ENCODE results near the gene MACROD2.

Gene MACROD2

GRCh38 chr20:15179381-15179780 lies 1184.1 kb downstream of the MACROD2 start:
- H3K4me3 ChIP-seq (replicated peaks; ENCODE audit: low read depth, low read length) = no peak overlapping the region
- TF ChIP-seq, protein P1, sequence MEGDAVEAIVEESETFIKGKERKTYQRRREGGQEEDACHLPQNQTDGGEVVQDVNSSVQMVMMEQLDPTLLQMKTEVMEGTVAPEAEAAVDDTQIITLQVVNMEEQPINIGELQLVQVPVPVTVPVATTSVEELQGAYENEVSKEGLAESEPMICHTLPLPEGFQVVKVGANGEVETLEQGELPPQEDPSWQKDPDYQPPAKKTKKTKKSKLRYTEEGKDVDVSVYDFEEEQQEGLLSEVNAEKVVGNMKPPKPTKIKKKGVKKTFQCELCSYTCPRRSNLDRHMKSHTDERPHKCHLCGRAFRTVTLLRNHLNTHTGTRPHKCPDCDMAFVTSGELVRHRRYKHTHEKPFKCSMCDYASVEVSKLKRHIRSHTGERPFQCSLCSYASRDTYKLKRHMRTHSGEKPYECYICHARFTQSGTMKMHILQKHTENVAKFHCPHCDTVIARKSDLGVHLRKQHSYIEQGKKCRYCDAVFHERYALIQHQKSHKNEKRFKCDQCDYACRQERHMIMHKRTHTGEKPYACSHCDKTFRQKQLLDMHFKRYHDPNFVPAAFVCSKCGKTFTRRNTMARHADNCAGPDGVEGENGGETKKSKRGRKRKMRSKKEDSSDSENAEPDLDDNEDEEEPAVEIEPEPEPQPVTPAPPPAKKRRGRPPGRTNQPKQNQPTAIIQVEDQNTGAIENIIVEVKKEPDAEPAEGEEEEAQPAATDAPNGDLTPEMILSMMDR (IDR thresholded peaks at IDR 0.05; ENCODE audit: low read depth, low read length, missing control alignments) = no peak
- no peak for DNase-seq (ENCODE audit: extremely low read depth, low read depth)

DNA sequence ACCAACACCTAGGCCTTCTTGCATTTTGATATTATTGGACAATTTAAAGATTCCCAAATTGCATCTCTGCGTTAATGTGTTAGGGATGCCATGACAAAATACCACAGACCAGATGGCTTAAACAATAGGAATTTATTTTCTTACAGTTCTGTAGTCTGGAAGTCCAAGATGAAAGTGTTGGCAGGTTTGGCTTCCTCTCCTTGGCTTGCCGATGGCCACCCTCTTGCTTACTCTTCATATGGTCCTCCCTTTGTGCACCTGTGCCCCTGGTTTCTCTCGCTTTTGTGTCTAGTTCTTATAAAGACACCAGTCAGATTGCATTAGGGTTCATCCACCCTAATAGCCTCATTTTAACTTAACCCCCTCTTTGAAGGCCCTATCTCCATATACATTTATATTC lies 1184.5 kb downstream of the MACROD2 start:
- TF ChIP-seq, protein P1 (IDR thresholded peaks at IDR 0.05; ENCODE audit: low read depth, low read length, missing control alignments) = no peak
- DNase-seq (ENCODE audit: extremely low read depth, low read depth) = no peak
- H3K4me3 ChIP-seq (replicated peaks; ENCODE audit: low read depth, low read length) = no peak overlapping the region

GRCh38 chr20:15185322-15185721 lies 1190.0 kb downstream of the MACROD2 start:
- TF ChIP-seq, protein P1 (IDR thresholded peaks at IDR 0.05; ENCODE audit: low read depth, low read length, missing control alignments) = no peak
- no peak for DNase-seq (ENCODE audit: extremely low read depth, low read depth)
- no peak overlapping the region for H3K4me3 ChIP-seq (replicated peaks; ENCODE audit: low read depth, low read length)

GRCh38 chr20:15185913-15186312 lies 1190.6 kb downstream of the MACROD2 start:
- DNase-seq (ENCODE audit: extremely low read depth, low read depth) = no peak
- no peak overlapping the region for H3K4me3 ChIP-seq (replicated peaks; ENCODE audit: low read depth, low read length)

DNA sequence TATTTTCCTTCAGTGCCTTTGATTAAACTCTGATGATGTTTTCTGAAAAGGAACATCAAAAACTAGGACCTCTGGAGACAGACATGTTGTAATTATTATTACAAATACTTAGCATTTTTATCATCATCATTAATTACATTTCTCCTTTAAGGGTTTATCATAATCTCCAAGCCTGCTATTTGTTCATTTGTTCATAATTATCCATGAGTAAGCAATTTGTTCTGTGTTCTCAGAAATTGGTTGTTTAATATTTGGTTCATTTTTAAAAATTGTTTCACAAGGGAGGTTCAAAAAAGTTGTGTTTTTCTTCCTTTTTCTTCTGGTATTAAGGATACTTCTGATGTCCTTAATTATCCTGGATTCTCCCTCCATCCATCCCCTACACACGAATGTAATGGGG lies 1192.3 kb downstream of the MACROD2 start:
- DNase-seq (ENCODE audit: extremely low read depth, low read depth) = no peak
- TF ChIP-seq, protein P1 (IDR thresholded peaks at IDR 0.05; ENCODE audit: low read depth, low read length, missing control alignments) = no peak
- H3K4me3 ChIP-seq (replicated peaks; ENCODE audit: low read depth, low read length) = no peak overlapping the region

More at GRCh38 chr20:15185913-15186312, 1190.6 kb downstream of the MACROD2 start:
- TF ChIP-seq, protein P1 (IDR thresholded peaks at IDR 0.05; ENCODE audit: low read depth, low read length, missing control alignments) = no peak

- TF ChIP-seq, protein P1 (IDR thresholded peaks at IDR 0.05; ENCODE audit: low read depth, low read length, missing control alignments) = no peak
- no peak overlapping the region for H3K4me3 ChIP-seq (replicated peaks; ENCODE audit: low read depth, low read length)
- DNase-seq (ENCODE audit: extremely low read depth, low read depth) = no peak
Measured at GRCh38 chr20:15188415-15188814, 1193.1 kb downstream of the MACROD2 start.

DNA sequence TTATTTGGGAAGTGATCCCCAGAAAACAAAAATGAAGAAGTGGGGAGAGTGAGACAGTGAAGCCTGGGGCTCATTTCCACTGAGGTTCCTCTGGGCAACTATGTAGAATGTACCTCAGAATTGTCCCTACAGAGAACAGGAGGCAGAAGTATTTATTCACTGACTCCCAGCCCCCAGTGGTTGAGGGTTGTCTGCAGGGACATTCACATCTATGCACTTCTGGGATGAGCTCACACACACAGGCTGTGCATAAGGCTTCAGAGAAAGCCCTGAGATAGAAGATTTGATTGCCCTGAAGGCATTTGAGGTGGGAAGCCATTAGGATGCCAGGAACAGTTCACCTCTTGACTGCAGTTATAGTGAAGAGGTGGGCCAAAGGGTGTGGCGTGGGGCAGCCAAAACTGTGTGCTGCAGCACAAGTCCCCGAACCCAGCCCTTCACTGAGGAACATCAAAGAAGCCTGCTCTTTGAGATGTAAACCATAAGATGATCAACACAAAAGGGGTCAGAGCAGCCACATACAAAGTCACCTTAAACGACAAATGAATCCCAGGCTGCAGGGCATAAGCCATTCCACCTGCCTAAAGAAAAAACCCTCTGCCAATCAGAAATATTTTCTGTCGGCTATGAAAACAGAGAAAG lies 1195.9 kb downstream of the MACROD2 start:
- H3K4me3 ChIP-seq (replicated peaks; ENCODE audit: low read depth, low read length) = no peak overlapping the region
- DNase-seq (ENCODE audit: extremely low read depth, low read depth) = no peak
- TF ChIP-seq, protein P1 (IDR thresholded peaks at IDR 0.05; ENCODE audit: low read depth, low read length, missing control alignments) = no peak

Measured in HFF-Myc (cell line).